GM12801 (cell line): ENCODE data around the gene SLC17A7.

ENCODE experiments used
- TF ChIP-seq, protein P1 (sequence below): IDR thresholded peaks from one replicate; pipeline ENCODE4 v1.5.1; 2011; ENCODE audit warnings: control low read depth; ENCODE audit not compliant: insufficient read length; ENCODE audit errors: extremely low read depth

Gene SLC17A7

DNA sequence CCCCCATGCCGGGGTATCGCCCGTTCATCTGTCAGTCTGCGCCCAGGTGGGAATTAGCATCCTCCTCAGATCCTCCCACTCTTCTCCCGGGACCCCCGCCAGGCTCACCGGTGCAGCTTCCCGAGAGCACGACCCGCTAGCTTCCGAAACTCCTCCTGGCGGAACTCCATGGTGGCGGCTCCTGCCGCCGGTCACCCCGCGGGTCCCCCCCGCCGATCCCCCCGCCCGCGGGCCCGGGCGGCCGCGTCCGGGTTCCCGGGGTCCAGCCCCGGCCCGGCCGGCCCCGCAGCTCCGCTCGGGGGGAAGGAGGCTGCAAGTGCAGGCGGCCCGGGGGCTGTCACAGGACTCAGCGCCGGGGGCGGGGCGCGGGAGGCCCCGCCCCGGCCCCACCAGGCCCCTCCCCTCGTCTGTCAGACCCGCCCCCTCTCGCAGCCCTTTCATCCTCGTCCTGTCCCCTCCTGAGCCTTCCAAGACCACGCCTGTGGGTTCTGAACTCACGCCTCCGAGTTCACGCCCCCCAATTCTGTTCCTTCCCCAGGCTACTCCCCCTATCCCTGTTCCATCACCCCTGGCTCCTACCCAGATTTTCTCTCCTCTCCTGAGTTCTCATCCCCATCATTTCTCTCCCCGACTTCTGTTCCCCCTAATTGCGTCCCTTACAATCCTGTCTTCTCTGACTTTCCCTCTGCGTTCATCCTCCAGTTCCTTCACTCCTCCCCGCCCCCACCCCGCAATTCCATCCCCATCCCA lies at the start of gene SLC17A7:
Gene SLC17A7 (minus strand): TSS at position 318 of the 750 bp plus-strand sequence. CDS start 148 bp downstream, at position 170.
- TF ChIP-seq, protein P1, sequence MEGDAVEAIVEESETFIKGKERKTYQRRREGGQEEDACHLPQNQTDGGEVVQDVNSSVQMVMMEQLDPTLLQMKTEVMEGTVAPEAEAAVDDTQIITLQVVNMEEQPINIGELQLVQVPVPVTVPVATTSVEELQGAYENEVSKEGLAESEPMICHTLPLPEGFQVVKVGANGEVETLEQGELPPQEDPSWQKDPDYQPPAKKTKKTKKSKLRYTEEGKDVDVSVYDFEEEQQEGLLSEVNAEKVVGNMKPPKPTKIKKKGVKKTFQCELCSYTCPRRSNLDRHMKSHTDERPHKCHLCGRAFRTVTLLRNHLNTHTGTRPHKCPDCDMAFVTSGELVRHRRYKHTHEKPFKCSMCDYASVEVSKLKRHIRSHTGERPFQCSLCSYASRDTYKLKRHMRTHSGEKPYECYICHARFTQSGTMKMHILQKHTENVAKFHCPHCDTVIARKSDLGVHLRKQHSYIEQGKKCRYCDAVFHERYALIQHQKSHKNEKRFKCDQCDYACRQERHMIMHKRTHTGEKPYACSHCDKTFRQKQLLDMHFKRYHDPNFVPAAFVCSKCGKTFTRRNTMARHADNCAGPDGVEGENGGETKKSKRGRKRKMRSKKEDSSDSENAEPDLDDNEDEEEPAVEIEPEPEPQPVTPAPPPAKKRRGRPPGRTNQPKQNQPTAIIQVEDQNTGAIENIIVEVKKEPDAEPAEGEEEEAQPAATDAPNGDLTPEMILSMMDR, result no peak

DNA sequence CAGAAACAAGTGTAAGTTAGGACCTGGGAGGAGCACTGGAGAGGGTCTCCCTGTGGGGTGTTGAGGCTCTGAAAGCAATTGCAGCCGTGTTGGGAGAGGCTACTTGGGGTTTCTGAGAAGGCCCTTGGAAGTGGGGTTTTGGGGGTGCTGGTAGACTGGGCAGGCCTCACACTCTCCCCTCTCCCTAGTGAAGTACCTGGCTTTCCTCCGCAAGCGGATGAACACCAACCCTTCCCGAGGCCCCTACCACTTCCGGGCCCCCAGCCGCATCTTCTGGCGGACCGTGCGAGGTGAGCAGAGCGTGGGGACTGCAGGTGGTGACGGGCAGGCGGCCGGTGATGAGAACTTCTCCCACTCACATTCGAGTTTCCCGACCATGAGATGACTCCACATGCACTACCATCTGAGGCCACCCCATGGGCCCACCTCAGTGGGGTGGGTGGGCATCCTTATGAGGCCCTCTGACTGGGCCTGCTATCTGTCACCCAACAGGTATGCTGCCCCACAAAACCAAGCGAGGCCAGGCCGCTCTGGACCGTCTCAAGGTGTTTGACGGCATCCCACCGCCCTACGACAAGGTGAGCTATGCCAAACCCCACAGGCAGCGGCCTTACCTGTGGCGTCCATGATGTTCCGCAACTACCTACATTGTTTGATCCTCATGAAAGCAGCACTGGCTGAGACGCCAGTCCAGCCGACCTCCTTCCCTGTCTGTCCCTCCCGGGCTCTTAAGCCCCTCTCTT lies 49.1 kb upstream of the SLC17A7 start:
- TF ChIP-seq, protein P1, result no peak

DNA sequence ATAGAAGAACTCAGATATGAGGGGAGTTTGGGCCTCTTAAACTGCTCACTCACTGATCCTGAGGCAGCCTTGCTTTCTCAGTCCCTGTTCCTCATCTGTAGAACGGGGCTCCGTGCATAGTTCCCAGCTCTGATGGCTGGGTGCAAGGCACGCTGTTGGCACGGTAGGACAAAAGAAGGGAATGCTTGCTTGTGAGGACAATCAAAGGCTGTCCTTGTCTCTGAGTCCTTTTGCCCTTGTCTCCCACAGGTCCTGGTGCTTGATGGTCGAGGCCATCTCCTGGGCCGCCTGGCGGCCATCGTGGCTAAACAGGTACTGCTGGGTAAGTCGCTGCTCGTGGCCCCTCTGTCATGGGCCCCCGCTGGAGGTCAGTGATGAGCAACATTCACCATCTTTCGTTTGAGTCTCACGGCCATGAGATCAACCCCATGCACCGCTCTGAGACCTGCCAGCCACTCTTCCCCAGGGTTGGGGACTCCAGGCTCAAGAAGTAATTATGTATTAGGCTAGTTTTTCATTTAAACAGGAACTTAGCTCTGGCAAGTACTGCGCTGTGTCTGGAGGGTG lies 48.4 kb upstream of the SLC17A7 start:
- TF ChIP-seq, protein P1, result no peak

DNA sequence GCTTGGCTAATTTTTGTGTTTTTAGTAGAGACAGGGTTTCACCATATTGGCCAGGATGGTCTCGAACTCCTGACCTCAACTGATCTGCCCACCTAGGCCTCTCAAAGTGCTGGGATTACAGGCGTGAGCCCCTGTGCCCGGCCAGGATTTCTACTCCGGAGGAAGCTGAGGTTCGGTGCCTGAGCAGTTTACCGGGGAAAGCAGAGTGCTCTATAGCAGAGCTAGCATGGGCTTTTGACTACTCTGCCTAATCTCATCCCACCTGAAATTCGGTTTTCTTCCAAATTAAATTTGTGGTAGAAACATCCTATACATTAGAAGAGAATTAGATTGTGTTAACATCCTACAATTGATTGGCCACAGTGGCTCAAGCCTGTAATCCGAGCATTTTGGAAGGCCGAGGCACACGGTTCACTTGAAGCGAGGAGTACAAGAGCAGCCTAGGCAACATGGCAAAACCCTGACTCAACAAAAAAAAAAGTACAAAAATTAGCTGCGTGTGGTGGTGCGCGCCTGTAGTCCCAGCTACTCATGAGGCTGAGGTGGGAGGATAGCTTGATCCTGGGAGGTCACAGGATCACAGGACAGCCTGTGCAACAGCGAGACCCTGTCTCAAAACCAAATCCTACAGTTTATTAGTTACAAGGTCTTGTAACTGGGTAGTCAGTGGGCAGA lies 47.7 kb upstream of the SLC17A7 start:
- TF ChIP-seq, protein P1, result no peak

DNA sequence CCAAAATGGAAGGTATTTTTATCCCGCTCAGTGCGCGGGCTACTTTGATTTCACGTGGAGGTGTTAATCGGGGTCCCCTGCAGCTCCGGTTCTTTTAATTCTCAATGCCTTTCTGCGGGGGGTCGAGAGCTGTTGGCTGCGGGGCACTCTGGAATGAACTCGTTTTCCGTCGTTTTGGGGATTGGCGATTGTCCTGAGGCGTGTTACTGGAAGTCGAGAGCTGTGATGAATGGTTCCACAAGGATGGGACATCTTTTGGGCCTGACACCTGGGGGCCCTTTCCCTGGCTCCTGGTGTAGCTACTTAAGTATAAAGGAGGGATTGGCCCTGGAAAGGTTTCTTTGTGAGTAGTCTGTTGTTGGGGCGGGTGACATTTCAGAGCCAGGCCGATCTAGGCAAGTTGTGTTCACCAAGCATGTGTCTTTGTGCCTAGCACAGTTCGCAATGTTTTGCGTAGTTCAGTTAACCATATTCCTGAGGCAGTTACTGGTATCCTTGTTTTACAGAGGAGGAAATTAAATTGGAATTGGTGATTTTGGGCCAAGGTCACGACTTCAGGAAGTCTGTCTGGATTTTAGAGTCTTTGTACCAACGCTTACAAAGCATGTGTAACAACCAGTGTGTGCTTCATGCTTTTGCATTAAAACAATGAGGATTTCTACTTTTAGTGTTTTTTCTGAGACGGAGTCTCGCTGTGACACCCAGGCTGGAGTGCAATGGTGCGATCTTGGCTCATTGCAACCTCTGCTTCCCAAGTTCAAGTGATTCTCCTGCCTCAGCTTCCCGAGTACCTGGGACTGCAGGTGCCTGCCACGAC lies 46.9 kb upstream of the SLC17A7 start:
- TF ChIP-seq, protein P1, result no peak

DNA sequence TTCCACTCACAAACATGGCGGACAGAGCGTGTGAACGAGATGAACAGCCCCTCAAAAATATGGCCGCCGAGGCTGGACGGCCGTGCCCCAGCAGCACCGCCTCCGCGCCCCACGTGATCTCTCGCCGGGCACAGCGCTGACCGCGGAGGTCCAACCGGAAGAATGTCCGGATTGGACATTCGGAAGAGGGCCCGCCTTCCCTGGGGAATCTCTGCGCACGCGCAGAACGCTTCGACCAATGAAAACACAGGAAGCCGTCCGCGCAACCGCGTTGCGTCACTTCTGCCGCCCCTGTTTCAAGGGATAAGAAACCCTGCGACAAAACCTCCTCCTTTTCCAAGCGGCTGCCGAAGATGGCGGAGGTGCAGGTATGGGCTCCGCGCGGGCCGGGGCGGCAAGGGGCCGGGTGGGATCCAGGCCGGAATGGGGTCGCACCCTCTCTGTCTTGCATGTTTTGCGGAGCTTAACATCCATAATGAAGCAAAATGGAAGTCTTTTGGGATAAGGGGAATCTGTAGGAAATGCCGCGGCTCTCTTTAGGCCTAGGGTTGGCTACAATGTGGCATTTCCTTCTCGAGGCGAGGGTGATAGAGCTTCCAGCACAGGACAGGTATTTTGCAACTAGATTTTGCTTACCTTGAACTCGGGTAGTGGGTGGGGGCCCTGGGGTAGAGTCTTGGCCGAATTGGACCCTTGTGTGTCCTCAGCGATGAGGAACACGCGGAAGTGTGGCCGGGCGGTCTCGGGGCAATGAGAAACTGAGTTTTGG lies 46.1 kb upstream of the SLC17A7 start, which contains the start of gene RPL13A:
Gene RPL13A (plus strand): TSS at position 332 of the 769 bp plus-strand sequence. CDS start 22 bp downstream, at position 354.
- TF ChIP-seq, protein P1, result no peak
